Prostate gland (tissue), 2 donors: ENCODE measurements around the gene CRLF1.

Source experiments
- POLR2AphosphoS5 ChIP-seq: sonication (generic); formaldehyde crosslinking; IDR thresholded peaks from one replicate; pipeline ENCODE4 v1.6.1; 2017; ENCODE audit warnings: antibody characterized with exemption
- TF ChIP-seq, protein P1 (sequence below), 4 experiments: fragments of 200-600 bp in 2 of 4; fragments of 450-650 bp in 2 of 4; sonication (generic) in 2 of 4; IDR thresholded peaks; 1 replicate in 3 of 4; 2 replicates in 1 of 4; pipeline ENCODE4 v1.5.1; 2016 to 2019; ENCODE audit warnings: antibody characterized with exemption in 4 of 4, mild to moderate bottlenecking in 2 of 4, moderate library complexity in 2 of 4

- no peak for TF ChIP-seq POLR2AphosphoS5
- TF ChIP-seq, protein P1, sequence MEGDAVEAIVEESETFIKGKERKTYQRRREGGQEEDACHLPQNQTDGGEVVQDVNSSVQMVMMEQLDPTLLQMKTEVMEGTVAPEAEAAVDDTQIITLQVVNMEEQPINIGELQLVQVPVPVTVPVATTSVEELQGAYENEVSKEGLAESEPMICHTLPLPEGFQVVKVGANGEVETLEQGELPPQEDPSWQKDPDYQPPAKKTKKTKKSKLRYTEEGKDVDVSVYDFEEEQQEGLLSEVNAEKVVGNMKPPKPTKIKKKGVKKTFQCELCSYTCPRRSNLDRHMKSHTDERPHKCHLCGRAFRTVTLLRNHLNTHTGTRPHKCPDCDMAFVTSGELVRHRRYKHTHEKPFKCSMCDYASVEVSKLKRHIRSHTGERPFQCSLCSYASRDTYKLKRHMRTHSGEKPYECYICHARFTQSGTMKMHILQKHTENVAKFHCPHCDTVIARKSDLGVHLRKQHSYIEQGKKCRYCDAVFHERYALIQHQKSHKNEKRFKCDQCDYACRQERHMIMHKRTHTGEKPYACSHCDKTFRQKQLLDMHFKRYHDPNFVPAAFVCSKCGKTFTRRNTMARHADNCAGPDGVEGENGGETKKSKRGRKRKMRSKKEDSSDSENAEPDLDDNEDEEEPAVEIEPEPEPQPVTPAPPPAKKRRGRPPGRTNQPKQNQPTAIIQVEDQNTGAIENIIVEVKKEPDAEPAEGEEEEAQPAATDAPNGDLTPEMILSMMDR (IDR thresholded peaks at IDR 0.05): no peak
These were observed 26.3 kb downstream of the CRLF1 start for GRCh38 chr19:18580311-18580710.
